Measurements from ENCODE around the gene WDR72.

WDR72 gene

GRCh38 chr15:53534105-53534839, 225.2 kb downstream of the WDR72 start:
- DNase-seq (ENCODE audit: low read depth in 2 of 2) = no peak

- no peak for DNase-seq (ENCODE audit: low read depth in 2 of 2)
Observed at GRCh38 chr15:53530761-53531160, 228.7 kb downstream of the WDR72 start.

DNA sequence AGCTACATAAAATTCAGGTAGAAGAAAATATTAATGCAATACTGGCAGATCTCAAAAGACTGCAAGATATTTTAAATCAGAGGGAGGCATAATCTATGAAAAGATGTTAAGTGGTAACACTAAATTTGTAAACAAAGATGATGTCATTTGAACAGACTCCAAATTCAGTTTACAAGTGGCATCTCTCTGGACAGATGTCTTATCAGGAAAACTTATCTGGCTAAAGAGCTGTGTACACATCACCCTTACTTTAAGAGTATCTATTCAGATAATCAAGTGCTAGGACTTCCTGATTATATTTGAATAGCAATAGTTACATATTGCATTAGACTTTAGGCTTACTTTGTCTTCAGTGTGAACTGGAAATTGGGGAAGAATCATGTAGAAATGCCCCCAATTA, 231.5 kb downstream of the WDR72 start:
- DNase-seq (ENCODE audit: low read depth in 2 of 2) = no peak

- no peak for DNase-seq (ENCODE audit: low read depth in 2 of 2)
Observed at GRCh38 chr15:53525894-53526293, 233.6 kb downstream of the WDR72 start.

GRCh38 chr15:53522991-53523390, 236.5 kb downstream of the WDR72 start:
- DNase-seq (ENCODE audit: low read depth in 2 of 2) = no peak

DNA sequence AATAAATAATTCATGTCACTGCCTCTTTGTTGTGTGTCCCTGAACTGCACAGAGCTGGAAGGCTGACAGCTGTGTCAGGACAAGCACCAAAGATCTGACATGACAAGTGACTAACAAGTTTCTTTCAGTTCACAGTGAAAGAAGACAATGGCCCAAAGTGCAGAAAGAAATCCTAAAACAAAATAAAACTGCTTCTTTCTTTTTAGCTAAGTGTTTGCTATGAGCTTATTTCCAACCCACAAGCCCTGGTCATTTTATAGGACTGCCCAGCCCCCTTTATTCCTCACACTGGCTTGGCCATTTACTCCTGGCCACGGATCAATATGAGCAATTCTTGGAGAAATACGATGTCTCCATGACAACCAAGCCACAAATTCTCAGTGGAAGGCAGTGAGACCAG, 238.5 kb downstream of the WDR72 start:
- no peak for DNase-seq (ENCODE audit: low read depth in 2 of 2)

DNA sequence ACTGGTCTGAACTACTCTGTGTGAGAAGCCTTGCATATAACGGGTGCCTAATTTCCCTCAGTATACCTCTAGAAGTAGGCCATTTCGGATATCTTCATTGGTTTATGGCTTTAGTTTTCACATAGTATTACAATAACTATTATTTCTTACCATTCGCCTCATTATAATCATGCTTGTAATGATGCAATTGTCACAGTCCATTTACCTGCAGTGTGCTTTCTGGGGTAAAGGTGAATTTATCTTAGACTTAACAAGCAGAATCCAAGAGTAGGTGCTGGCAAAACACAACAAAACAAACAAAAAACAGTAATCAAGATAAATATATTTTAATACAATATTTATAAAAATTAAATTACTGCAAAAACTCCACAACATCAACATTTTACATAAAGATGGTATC, 246.0 kb downstream of the WDR72 start:
- no peak for DNase-seq (ENCODE audit: low read depth in 2 of 2)

- DNase-seq (ENCODE audit: low read depth in 2 of 2) = no peak
Observed at GRCh38 chr15:53512029-53512428, 247.4 kb downstream of the WDR72 start.

DNA sequence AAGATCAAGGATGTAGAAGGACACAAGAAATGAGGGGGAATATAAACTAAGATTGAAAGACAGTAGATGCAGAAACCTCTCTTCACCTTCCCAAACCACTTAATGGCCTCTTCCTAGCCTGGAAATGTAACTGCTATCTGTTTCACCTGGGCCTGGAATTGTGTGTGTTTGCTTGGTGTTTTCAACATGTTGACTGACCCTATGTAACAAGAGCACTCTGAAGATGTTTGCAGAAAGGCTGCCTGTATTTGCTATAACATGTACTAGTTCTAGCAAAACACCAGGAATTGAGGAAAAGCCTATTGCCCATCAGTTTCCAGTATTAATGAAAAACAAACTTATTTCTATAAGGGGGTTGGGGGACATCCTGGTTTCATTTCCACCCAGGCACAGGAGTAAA, 248.3 kb downstream of the WDR72 start:
- no peak for DNase-seq (ENCODE audit: low read depth in 2 of 2)

- no peak for DNase-seq (ENCODE audit: low read depth in 2 of 2)
Observed at GRCh38 chr15:53506370-53506769, 253.1 kb downstream of the WDR72 start.

- DNase-seq (ENCODE audit: low read depth in 2 of 2) = no peak
Observed at GRCh38 chr15:53498996-53499395, 260.5 kb downstream of the WDR72 start.

DNA sequence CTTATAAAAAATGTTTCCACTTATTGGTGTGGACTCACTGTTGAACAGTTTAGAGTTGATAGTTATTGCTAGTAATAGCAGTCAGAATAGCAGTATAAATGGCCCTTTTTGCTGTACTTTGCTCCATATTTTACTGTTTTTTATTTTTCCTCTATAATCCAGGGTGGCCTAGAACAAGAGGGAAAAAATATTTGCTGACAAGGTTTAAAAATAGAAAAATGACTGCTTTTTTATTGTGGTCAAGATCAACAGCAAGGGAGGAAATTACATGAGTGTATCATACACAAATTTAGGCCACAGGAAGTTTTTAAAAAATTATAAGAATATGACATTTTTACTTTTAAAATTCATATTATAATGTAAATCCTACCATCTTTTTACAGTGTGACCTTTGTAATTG, 269.1 kb downstream of the WDR72 start:
- no peak for DNase-seq (ENCODE audit: low read depth in 2 of 2)

GRCh38 chr15:53482055-53482454, 277.4 kb downstream of the WDR72 start:
- DNase-seq (ENCODE audit: low read depth in 2 of 2) = no peak

DNA sequence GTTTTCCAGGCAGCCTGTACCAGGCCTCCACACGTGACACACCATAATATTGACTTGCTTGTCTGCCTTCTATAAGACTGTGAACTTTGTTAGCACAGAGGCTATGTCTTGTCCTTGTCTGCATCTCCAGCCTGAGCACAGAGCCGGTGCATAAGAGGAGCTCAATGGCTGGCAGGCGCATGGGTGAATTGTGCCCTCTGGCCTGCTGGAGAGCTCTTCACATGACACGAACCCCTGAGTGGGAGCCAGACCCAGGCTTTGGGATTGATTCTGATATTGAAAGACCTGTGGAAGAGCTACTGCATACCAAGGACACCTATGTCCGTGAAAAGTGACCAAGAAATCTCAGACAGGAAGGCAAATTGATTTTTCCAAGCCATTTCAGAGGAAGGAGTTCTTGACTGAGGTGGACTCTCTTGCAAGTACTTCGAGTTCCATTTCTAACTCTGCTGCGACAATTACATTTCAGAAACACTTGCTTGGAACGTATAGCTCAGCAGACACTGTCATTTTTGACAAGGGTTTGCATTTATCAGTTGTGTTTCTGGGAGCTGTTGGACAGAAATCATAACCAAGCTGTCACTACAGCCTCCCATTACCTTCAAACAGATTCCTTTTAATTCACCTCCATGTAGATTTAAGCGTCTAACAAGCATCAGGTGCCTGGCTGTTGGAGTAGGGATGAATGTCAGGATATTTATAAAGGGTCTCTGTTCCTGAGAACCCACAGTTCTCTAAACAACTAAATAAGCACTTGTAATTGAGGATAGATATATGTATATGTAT, 281.3 kb downstream of the WDR72 start:
- DNase-seq (ENCODE audit: low read depth in 2 of 2) = no peak

DNA sequence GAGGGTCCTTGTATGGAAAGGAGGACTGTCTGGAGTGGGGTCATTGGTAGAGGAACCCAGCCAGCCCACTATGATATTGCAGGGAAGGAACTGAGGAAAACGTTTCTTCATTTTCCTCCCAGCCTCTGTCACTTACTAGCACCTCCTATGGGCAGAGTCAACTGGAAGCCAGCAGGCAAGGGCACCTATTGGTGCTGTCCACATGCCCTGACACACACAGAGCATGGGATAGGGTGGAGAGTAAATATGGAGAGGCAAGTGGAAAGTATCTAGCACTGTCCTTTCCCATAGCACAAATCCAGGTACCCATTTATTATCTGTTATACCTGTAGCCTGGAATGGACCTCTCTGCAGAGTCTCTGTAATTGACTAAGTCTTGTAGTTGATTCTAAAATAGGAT, 285.6 kb downstream of the WDR72 start:
- no peak for DNase-seq (ENCODE audit: low read depth in 2 of 2)

DNA sequence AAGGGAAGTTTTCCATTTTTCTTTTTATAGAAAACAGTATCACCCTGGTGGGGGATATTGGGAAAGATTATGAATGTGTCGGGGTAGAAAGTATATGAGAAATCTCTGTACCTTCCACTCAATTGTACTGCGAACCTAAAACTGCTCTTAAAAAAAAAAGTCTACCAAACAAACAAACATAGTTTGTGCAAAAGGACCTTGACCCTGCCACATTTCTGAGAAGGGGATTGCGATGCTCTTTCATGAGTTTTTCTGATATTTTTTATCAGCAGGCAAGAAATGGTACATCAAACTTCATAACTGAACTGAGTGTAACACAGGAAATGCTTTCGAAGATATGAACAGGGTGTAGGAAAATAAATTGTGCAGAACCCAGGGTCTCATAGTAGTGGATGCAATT, 286.0 kb downstream of the WDR72 start:
- no peak for DNase-seq (ENCODE audit: low read depth in 2 of 2)

GRCh38 chr15:53472883-53473282, 286.6 kb downstream of the WDR72 start:
- DNase-seq (ENCODE audit: low read depth in 2 of 2) = no peak

- DNase-seq (ENCODE audit: low read depth in 2 of 2) = no peak
Observed at GRCh38 chr15:53472210-53472609, 287.3 kb downstream of the WDR72 start.

GRCh38 chr15:53470743-53471142, 288.7 kb downstream of the WDR72 start:
- no peak for DNase-seq (ENCODE audit: low read depth in 2 of 2)

- no peak for DNase-seq (ENCODE audit: low read depth in 2 of 2)
Observed at GRCh38 chr15:53469422-53469821, 290.0 kb downstream of the WDR72 start.
